HPDE6-E6E7 (cell line): Measurements from ENCODE around the gene SYT1.
"Not testable (repeated sequence)": the region's sequence is repeated elsewhere in the genome, so short reads cannot be mapped to it uniquely, and the experiment has no call there.

Experiments used
- DNase-seq: peaks from one replicate; pipeline ENCODE4 v3.0.0; 2011; ENCODE audit warnings: missing footprints; ENCODE audit errors: extremely low spot score

SYT1 gene

DNA sequence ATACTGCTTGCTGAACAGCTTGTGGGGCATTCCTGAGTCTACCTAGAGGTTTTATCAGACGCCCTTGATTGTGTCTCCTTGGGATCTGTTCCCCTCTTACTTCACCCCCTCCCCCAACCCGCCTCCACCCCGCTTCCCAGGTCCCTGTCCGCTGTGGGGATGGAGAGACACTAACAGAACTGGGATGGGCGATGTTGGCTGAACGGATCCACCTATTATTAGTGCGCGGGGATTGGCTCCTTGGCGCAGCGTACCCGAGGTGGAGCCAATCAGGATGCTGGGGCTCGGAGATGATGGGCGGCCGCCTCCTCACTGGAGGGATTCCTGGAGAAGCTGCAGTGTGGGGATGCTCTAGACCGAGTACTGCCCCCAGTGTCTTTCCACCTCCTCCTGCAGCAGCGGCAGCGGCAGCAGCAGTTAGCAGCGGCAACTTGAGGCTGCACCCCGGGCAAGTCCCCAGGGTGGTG is at the start of gene SYT1:
SYT1 (plus strand) TSS at position 372 of the 467 bp plus-strand sequence.
- peak; percentile 71 for DNase-seq

DNA sequence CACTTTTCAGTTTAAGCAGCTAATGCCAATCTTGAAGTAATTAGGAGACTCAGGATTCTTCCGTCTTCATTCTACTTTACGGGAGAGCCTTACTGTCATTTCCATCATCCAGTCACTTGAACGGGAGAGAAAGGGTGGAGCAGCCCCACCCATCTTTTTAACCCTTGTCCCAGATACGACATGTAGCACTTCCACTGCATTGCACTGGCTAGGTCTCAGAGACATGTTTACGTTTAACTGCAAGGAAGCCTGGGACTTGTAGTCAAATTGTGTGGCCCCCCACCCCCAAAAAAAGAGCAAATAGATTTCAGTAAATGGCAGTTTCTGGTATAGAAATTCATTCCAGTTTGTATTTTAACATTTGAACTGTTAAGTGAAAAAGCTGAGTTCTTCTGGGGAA is 46.1 kb upstream of the SYT1 start:
- no peak for DNase-seq

DNA sequence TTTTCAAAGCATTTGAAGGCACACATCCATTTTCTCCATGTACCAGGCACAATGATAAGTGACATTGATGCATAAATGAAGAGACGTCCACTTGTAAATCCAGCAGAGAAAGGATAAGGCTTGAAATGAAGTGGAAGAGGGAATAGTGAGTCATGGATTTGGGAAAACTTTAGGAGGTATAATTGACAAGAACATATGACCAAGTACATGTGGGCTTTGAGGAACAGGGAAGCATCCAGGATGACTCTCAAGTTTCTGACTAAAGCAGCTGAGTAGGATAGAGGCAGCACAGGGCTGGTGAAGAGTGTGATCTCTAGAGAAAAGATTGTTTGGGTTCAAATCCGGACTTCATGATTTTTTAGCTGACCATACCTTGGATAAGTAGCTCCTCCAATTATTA is 43.6 kb upstream of the SYT1 start:
- no peak for DNase-seq

DNA sequence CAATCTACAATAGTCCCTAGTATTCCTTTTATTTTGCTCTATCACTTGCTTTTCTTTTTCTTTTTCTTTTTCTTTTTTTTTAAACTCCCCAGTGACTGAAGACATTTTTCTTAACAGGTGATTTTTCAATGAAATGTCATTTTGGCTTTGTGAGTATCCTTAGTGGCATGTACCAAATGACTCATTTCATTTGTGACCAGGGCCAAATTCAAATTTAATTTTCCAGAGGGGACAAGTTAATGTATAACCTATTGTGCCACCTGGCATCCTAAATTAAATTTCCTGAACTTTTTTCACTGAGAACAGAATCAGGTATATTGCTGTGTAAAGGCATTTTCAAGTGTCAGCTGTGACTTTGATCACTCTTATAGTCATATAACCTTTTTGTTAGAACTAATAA is 39.7 kb upstream of the SYT1 start:
- no peak for DNase-seq

DNA sequence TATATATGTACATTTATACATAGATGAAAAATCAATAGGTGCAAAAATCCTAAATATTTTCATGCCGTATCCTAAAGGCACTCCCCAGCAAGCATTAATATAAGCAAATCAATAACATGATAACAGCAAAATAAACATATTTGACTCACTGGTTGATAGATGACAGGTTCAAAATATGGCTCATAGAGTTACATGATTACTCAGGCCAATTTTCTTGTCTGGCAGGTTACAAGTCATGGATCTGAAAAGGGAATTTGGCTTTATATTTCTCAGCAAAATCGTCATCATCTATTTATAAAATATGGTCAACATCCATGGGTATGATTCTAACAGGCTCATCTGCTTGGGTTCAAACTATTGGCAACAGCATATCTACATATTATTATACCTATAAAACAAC is 34.9 kb upstream of the SYT1 start:
- DNase-seq: no peak

DNA sequence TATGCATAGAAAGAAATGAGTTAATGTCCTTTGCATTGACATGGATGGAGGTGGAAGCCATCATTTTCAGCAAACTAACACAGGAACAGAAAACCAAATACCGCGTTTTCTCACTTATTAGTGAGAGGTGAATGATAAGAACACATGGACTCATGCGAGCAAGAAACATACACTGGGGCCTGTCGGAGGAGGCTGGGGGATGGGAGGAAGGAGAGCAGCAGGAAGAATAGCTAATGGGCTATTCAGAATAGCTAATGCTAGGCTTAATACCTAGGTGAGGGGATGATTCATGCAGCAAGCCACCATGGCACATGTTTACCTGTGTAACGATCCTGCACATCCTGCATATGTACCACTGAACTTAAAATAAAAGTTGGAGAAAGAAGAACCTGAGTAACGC is 29.1 kb upstream of the SYT1 start:
- no peak for DNase-seq

DNA sequence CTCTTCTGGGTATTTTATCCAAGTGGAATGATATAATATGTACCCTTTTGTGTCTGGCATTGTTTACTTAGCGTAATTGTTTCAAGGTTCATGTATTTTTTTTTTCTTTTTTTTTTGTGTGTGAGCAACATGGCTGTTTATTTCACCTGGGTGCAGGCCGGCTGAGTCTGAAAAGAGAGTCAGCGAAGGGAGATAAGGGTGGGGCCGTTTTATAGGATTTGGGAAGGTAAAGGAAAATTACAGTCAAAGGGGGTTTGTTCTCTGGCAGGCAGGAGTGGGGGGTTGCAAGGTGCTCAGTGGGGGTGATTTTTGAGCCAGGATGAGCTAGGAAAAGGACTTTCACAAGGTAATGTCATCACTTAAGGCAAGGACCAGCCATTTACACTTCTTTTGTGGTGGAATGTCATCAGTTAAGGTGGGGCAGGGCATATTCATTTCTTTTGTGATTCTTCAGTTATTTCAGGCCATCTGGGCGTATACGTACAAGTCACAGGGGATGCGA is 24.0 kb upstream of the SYT1 start:
- not testable (repeated sequence) for DNase-seq

DNA sequence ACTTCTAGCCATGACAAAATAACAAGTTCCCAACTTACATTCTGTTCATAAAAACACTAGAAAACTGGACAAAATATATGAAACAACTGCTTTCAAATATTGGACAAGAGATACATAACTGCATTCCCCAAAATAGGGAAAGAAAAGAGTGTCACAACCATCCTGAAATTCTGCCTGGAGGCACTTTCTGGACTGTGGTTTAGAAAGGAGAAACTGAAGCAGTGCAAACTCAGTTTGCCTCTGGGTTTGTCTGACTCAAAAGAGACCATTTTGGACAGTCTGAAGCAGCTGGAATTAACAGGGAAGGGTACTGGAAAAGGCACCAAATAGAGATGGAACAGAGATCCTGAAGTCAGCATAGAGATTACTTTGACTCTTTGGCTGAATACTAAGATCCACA is 11.3 kb upstream of the SYT1 start:
- DNase-seq: no peak

DNA sequence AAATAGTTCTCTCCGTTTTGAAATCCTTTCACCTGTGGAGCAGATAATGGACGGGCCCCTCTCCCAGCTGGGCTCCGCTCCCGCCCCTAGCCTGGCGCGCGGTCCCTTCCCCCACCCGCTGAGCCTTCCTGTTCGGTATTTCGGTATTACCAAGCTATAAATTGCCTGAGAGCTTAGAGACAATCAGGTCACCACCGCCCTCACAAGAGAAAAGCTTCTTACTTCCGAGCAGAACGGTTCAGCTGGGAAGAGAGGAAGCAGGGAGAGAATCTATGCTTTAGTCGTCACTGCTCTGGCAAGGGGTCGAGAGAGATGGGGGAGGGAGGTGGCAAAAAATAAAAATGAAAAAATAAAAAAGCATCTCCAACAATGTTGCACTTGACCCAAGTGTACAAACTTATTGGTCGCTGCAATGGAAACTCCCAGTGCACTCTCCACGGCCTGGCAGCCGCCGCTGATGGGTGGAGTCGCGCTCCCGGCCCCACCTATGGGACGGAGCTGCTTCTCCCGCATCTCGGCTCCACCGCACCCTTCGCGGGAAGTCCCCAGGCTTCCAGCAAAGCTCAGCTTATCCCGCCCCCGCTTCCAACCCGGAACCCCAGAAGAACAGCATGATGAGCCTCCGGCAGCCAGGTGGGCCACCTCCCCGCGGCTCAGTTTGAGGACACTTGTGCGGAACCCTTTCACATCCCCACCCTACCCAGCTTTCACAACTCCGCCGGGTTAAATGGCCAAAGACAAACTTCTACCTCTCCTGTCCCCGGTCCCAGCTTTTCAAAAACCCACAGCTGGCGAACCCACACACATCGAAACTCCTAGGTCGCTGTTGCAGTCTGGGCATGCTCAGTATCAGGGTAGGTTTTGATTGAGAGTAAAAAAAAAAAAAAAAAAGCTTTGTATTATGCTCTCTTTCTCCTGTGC is 832 bp upstream of the SYT1 start:
- peak; percentile 65 for DNase-seq

DNA sequence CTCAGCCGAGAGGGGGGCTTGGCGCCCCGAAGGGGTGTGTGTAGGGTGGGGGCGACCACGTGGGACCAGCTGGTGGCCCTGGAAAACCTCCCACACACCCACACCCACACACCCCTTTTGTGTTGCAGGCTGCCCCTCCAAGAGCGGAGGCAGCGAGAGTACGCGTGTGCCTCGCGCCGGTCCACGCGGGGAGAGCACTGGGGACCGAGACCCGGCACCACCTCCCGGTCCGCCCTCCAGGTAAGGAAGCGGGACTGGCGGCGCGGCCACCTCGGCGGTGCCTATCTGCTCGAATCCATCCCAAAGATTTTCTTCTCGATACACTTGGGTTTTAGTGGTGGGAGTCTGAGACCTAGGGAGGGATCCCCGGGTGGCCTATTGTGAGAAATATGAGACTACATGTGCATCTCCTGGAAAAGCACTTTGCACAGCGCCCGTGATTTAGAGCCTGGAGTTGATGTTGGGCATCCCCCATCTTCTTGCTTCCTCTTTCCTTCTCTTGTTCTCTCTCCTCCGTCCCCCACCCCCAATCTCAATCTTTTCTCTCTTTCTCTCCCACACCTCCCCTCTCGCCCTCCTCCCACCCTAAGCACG is 393 bp downstream of the SYT1 start:
- no peak for DNase-seq

DNA sequence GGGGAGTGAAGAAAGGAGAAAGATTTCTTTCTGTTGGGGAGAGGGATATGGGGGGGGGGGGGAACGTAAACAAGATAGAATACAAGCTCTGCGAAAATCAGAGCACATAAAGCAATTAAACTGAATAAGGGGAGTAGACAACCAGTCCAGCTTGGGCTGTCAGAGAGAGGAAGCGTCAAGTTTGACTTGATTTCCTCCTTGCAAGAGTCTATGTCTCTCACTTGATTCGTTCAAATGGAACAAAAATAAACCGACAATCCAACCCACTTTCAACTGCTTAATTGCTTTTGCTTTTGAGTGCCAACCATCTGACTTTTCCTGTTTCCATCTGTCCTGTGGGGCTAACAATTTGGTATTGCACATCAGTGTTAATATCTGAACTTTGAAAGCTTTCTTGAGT is 942 bp downstream of the SYT1 start:
- DNase-seq: no peak

DNA sequence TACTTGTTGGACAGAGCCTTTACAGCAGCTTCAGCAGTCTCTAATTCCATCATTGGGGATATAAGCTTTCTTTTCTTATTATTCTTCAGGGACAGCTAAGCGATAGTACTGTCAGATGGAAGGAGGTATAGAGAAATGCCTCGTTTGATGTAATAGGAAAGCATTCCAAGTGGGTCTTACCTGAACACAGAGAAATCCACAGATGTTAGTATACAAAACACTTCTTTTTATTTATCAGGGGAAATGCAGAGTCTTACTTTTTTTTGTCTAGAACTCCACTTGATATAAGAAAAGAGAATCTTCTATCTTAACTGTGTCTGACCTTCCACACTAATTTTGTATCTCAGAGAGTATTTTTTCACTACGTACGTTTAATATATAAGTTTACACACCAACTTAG is 1.9 kb downstream of the SYT1 start:
- DNase-seq: no peak

DNA sequence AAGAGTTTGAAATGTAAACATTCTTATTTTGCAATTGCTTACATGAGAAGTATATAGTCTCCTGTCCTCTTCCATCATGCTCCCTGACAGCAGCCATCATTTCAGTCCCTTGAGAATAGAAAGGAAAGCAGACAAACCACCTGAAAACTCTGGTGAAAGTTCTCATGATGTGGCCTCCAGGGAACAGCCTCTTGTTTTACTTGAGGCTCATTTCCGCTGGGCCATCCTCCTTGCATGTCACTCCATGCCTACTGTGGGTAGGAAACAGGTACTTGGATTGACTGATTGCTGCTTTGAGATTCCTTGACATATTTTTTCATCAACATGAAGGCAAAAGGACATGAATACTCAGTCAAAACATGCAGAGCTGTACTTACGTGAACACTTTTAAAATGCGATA is 6.0 kb downstream of the SYT1 start:
- DNase-seq: no peak

DNA sequence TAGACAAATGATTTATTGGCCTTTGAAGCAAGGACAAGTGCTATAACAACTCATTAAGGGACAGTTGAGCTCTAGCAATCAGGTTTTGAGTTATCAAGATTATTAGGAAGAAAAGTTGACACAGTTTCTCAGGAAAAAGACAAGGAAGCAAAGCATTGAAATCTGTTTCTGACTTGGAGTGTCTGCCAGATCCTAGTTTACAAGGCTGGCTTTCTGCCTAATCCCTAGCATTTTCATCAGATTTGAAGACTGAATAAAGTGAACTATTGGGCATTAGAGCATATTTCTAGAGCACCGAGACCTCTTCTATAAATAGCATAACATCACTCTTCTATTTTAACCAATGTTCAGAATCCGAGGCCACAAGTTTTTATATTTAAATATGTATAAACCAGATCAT is 7.0 kb downstream of the SYT1 start:
- no peak for DNase-seq

DNA sequence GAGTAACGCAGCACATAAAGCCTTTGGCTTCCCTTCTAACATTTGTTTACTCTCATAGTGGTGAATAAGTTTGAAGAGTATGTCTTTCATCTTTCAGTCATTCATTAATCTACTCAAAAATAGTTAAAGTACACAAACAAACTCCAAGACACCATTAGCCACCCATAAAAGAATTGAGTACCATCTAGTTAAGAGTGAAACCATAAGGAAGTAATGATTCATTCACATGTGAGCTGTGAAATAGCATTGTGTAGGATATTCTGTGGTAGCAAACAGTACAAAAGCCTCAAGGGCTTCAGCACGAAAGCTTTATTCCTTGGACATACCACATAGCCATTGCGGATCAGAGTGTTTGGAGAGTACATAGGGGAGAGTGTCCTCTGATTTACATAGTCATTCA is 13.9 kb downstream of the SYT1 start:
- DNase-seq: no peak

DNA sequence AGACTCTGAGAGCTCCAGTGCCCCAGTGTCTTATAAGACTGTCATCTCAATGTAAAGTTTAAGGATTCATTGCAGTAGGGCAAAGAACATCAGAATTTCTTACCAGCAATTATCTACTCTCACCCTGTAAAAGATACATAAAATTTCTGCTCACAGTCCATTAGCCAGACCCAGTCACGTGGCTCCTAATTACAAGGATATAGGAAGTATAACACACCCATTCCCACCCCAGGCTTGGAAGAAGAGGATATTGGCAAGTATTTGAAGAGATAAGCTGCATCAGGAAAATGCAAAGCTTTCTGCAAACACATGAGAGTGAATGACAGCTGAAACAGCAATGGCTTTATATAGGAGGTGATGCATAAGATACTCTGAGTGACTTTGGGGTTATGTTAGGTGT is 14.3 kb downstream of the SYT1 start:
- no peak for DNase-seq

DNA sequence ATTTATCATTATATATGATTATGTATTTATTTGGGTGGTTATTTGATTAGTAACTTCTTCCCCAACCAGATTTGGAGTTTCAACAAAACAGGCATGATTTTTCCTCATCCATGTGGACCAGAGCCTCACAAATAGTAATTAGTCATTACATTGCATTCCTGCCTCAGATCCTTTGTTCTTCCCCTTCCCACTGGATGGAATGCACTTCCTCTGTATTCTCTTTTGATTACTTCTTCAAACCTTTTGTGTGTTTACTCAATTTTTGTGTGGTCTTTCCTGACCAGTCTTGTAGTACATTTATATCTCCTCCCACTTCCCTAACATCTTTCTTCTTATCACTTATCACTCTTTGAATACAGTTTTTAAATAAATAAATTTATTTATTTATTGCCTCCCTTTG is 15.5 kb downstream of the SYT1 start:
- DNase-seq: no peak

DNA sequence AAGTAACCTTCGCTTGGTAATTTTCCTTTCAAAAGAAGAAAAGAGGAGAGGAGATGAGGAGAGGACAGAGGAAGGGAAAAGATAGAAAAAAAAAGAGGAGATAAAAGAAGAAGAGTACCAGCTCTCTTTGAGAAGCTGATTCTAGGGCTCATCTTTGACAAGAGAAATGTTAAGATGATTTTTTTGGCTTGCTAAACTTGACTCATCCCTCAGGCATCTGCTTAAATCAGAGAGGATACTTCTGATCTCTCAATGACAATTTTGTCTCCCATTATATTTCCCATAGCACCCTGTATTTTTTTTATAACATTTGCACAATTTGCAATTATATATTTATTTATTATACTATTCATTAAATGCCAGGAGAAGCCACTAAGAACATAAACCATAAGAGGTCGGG is 17.1 kb downstream of the SYT1 start:
- DNase-seq: no peak

DNA sequence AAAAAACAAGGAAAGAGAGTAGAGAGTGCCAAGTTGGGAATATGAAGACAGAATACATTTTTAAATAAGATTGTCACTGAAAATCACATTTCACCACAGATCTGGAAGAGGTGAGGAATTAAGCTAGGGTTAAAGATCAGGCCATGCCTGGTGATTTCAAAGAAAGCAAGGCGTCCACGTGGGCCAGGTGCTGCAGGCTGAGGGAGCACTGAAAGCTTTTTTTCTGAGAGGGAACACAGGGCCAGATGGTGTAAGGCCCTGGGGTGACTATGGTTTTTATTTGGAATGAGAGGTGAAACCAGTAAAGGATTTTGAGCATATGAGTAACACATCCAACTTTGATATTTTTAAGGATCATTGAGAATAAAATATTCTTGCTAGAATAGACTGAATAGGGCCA is 20.9 kb downstream of the SYT1 start:
- no peak for DNase-seq

DNA sequence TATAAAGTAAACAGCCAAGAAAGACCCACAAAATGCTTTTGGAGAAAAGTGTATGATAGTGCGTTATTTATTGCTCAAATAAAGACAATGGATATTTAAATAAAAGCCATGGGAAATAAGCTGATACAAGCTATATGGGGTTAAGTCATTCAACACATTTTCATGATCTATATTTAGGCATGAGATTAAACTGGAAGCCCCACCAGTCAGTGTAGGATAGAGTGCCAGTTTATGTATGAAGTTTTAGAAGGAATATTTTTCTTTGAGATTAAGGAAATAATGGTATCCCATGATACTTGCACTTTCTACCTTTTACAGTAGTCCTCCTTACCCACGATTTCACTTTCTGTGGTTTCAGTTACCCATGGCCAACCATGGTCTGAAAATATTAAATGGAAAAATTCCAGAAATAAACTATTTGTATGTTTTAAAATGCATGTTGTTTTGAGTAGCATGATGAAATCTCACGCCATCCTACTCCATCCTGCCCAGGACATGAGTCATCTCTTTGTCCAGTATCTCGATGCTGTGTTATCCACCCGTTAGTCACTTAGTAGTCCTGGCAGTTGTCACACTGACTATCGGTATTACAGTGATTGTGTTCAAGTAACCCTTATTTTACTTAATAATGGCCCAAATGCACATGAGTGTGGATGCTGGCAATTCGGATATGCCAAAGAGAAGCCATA is 22.3 kb downstream of the SYT1 start:
- DNase-seq: no peak

DNA sequence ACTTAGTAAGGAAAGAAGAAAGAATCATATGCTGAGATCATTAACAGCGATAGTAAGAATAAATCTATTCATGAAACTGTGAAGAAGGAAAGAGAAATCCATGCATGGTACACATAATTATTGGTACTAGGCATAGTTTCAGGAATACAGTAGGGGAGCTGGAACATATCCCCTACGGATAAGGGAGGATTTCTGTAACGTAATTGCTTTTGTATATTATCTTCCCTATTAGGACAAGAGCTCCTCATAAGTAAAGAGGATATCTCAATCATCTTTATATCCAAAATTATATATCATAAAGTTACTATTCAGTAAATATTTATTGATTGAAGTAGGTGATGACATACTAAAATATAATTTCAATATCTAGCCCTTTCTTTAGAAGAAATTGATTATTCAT is 22.9 kb downstream of the SYT1 start:
- DNase-seq: no peak

DNA sequence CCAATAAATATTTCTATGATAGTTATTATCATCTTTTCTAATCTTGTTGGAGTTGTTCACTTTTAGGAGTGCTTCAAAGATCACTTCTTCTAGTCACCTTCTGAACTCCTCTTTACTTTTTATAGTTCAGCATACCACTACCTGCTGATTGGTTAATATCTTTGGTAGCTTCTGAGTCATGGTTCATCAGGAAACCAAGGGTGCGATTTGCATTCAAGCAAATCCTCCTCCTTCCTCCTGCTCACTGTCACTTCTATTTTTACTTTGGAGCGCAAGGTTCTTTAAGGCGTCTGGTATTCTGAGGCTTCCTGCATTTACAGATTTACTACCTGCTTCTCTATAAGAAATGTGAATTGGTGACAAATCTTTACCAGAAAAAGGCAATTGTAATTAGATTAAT is 24.0 kb downstream of the SYT1 start:
- DNase-seq: no peak
